Cerebellar nuclear complex (tissue), 1 donor: ENCODE measurements around the gene C1orf21.
"Not testable (repeated sequence)": the region's sequence is repeated elsewhere in the genome, so short reads cannot be mapped to it uniquely, and the experiment has no call there.

ENCODE experiments used
- DNase-seq, 2 experiments: peaks; one replicate each; lab custom pipeline; 2025; lab: John Stamatoyannopoulos, UW

The C1orf21 gene

GRCh38 chr1:184598403-184599193 is 211.8 kb downstream of the C1orf21 start:
- DNase-seq: no peak

DNA sequence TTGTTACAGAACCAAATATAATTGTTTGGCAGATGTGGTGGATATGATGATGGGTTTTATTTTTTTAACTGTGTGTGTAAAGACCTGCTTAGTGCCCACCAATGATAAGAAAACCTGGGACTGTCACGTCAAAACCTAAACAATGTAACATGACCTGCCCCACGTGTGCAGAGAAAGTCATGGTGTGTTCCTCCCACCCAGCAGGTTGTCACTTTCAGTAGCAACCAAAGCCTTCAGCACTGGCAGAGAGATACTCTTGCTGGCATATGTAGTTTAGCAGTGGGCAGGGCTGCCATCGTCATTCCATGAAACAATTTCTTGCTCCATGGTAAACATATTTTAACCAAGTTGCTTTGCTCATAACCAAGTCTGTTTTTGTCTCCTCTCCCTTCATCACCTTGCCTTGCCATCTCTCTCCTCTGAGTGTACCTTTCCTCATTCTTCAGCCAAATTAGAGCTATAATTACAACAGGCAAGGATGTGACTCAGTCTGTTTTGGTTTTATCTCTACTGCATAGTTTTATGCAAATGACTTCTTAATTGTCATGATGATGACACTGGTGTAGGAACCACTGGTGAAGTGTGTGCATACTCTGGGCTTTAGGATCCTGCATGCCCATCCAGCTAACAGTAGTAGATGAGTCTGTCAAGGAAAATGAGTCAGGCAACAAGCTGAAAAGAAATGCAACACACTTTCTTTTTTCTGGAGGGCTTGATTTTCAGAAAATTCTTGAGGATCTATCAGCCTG is 217.5 kb downstream of the C1orf21 start:
- no peak for DNase-seq

DNA sequence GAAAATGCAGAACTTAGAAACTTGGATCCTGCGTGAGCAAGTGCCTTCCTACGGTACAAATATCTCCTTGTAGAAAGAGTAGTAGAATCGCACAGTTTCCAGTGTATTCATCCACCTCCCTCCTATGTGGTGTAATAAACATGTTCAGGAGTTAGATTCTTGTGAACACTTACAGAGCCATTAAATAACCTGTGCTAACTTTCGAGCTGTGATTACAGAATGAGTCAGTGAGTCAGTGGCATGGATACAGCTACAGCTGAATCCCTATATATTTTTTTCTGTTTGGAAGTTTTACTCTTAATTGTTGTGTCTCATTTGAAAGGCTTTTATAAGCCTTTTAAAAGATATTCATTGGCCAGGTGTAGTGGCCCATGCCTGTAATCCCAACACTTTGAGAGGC is 219.1 kb downstream of the C1orf21 start:
- no peak for DNase-seq

DNA sequence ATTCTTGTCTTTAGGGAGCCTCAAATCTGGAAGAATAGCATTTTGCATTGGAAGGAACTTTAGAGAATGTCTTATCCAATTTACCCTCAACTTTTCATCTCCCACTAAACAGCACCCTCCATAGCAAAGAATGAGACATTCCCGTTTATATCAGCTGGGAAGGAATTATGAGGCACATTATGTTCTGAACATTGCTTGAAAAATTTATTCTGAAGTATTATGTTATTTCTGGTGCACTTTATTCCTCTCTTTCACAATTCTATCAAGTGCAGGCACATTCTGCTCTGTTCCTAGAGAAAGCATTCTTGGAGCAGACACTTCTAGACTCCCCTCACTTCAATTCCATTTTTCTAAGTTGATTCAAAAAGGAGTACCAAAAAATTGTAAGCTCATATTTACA is 220.0 kb downstream of the C1orf21 start:
- no peak for DNase-seq

GRCh38 chr1:184608581-184608980 is 221.8 kb downstream of the C1orf21 start:
- no peak for DNase-seq

GRCh38 chr1:184608990-184609389 is 222.2 kb downstream of the C1orf21 start:
- DNase-seq: no peak

GRCh38 chr1:184610876-184611595 is 224.2 kb downstream of the C1orf21 start:
- no peak for DNase-seq

DNA sequence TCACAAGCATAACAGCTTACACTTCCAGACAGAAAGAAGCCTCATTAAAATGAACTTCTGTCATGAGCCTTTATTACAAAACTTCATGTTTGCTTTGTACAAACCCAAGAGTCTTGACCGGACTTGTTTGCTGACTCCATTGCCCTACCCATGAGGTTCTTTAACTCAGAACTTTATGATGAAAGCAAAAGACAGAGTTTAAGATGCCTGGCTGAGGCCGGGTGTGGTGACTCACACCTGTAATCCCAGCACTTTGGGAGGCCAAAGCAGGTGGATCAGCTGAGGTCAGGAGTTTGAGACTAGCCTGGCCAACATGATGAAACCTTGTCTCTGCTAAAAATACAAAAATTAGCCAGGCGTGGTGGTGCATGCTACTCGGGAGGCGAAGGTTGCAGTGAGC is 225.4 kb downstream of the C1orf21 start:
- not testable (repeated sequence) for DNase-seq

DNA sequence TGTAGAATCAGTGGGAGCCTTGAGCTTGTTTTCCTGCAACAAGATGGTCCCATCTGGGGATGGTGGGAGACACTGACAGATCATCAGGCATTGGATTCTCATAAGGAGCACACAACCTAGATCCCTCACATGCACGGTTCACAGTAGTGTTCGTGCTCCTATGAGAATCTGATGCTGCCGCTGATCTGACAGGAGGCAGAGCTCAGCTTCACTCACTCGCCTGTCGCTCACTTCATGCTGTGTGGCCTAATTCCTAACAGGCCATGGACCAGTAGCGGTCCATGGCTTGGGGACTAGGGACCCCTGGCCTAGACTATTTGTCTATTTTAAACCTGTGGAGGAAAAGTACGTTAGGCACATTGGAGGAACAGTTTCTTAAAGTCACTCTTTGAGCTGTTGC is 227.8 kb downstream of the C1orf21 start:
- no peak for DNase-seq

- DNase-seq: no peak
Observed at GRCh38 chr1:184615301-184615700, 228.5 kb downstream of the C1orf21 start.

DNA sequence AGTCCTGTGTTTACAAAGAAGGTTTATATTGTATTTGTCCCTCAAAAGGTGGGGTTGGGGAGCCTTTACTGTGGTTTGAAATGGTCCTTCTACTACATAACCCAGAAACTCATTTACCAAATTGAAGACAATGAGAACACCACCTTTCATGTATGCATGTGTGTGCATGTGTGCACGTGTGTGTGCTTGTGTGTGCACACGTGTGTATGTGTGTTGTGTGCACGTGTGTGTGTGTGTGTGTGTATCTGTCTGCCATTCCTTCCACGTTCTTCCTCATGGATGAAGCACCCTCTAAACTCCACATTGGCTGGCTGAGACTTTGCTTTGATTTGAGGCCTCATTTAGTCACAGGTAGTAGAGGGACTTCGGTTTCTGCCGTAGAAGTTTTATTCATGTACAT is 229.7 kb downstream of the C1orf21 start:
- no peak for DNase-seq

- DNase-seq: peak in 1 of 2 experiments; percentile 45
Observed at GRCh38 chr1:184617433-184618029, 230.7 kb downstream of the C1orf21 start.

GRCh38 chr1:184618851-184619250 is 232.0 kb downstream of the C1orf21 start:
- no peak for DNase-seq

GRCh38 chr1:184620469-184620868 is 233.6 kb downstream of the C1orf21 start:
- DNase-seq: no peak

DNA sequence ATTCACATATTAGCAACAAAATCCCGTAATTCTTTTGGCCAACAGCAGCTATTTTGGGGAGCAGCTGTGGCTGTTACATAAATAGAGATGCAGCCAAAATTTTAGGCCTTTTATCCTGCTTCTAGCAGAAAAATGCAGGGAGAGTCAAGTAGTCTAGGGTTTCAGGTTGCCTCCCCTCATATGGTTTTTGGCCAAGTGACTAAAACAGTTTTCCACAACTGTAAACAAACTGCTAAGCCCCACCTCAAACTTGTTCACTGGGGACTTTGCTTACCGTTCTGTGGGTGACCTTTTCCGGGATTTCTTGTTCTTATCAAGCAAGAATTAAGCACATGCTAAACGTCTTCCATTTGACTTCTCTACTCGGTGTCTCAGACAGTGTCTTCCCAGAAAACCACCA is 234.4 kb downstream of the C1orf21 start:
- no peak for DNase-seq

DNA sequence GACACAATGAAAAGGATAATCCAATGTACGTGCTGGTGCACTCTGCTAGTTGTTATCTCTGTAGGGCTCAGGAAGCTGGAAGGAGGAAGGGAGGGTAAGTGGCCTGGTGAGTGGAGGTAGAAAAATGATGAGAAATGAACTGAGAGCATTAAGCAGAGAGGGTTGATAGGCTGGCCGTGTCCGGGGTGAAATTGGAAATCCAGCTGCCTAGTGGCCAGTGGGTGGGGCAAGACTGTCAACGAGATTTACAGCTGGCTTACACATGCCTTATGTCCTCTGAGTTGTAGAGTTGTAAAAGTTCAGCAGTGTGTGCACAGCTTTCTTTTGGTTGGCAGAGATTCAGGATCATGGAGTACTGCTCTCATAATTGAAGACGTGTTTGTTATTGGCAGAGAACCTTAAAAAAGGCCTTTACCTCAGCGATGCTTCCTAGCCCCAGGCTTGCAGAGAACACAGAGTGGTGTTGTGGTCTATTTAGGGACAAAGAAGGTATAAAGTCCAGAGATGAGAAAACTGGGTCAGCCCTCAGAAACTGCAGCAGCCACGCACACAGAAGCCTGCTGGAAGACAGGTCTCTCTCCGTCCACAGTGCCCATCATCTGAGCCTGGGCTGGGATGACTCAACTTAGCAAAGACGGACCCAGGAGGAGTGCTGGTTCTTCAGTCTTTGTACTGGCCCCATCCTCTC is 235.5 kb downstream of the C1orf21 start:
- DNase-seq: peak in 1 of 2 experiments; percentile 6

DNA sequence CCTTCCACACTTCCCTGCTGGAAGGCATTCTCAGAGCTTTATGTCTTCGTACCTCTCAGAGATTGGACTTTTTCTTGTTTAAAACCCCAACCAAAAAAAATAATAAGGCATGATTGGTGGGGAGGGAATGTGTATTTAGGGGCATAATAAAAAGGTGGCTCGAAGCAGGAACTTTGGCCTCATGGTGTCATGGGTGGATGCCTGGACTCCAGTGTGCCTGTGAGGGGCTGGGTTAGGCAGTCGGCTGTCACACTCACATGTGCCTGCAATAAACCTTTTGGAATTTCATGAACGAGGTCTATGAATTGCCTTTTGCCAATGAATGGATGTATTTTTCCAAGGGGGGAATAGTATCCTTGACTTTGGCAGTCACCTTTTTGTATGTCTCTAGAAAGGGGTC is 236.6 kb downstream of the C1orf21 start:
- no peak for DNase-seq

- DNase-seq: no peak
Observed at GRCh38 chr1:184624051-184624450, 237.2 kb downstream of the C1orf21 start.

GRCh38 chr1:184624626-184625025 is 237.8 kb downstream of the C1orf21 start:
- no peak for DNase-seq

GRCh38 chr1:184625271-184625670 is 238.4 kb downstream of the C1orf21 start:
- DNase-seq: no peak
